GM10266 (cell line): Measurements from ENCODE around the gene NARS2.
"Not testable (repeated sequence)": the region's sequence is repeated elsewhere in the genome, so short reads cannot be mapped to it uniquely, and the experiment has no call there.

Experiments used
- DNase-seq: peaks from one replicate; pipeline ENCODE4 v3.0.0; 2012; ENCODE audit errors: extremely low spot score
- TF ChIP-seq, protein P1 (sequence below): IDR thresholded peaks from 2 replicates; pipeline ENCODE4 v1.5.1; 2012; ENCODE audit warnings: mild to moderate bottlenecking, low read depth; ENCODE audit not compliant: control insufficient read depth, insufficient read depth; ENCODE audit errors: missing control alignments

Gene NARS2

GRCh38 chr11:78562398-78562797 is 12.3 kb downstream of the NARS2 start:
- no peak for DNase-seq
- TF ChIP-seq, protein P1, sequence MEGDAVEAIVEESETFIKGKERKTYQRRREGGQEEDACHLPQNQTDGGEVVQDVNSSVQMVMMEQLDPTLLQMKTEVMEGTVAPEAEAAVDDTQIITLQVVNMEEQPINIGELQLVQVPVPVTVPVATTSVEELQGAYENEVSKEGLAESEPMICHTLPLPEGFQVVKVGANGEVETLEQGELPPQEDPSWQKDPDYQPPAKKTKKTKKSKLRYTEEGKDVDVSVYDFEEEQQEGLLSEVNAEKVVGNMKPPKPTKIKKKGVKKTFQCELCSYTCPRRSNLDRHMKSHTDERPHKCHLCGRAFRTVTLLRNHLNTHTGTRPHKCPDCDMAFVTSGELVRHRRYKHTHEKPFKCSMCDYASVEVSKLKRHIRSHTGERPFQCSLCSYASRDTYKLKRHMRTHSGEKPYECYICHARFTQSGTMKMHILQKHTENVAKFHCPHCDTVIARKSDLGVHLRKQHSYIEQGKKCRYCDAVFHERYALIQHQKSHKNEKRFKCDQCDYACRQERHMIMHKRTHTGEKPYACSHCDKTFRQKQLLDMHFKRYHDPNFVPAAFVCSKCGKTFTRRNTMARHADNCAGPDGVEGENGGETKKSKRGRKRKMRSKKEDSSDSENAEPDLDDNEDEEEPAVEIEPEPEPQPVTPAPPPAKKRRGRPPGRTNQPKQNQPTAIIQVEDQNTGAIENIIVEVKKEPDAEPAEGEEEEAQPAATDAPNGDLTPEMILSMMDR, result no peak

- no peak for DNase-seq
- TF ChIP-seq, protein P1, result no peak
These were observed 13.7 kb downstream of the NARS2 start for GRCh38 chr11:78560826-78561484.

GRCh38 chr11:78560153-78560552 is 14.5 kb downstream of the NARS2 start:
- peak; percentile 35 for DNase-seq
- TF ChIP-seq, protein P1, result no peak

DNA sequence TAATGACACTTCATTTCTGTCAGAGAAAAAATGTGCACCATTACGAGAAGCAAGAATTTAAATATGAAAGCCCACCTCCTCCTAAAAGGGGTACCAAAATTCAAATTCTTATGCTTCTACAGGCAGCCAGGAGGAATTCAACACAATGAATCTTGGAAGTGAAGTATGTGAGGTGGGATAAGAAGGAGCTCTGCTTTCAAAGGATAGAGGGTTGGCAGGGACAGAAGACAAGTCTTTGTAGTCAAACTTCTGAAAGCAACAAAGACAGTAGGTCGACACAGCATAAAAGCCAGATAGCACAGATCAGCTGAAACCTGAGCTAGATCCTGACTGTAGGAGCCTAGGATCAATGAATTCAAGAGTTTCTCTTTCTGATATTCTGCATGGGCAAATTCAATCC is 17.4 kb downstream of the NARS2 start:
- TF ChIP-seq, protein P1, result no peak

GRCh38 chr11:78555592-78555991 is 19.1 kb downstream of the NARS2 start:
- TF ChIP-seq, protein P1, result no peak
- DNase-seq, result no peak

More for the DNA sequence above, 17.4 kb downstream of the NARS2 start:
- DNase-seq, result no peak

GRCh38 chr11:78552881-78553280 is 21.8 kb downstream of the NARS2 start:
- TF ChIP-seq, protein P1, result no peak

DNA sequence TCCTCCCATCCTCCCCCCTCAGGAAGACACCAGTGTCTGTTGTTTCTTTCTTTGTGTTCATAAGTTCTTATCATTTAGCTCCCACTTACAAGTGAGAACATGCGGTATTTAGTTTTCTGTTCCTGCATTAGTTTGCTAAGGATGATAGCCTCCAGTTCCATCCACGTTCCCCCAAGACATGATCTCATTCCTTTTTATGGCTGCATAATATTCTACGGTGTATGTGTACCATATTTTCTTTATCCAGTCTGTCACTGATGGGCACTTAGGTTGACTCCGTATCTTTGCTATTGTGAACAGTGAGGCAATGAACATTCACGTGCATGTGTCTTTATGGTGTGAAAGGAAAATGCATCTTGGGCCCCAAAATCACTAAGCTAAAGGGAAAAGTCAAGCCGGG is 22.5 kb downstream of the NARS2 start:
- not testable (repeated sequence) for DNase-seq

More at GRCh38 chr11:78552881-78553280, 21.8 kb downstream of the NARS2 start:
- no peak for DNase-seq

- no peak for DNase-seq
- TF ChIP-seq, protein P1, result no peak
These were observed 23.6 kb downstream of the NARS2 start for GRCh38 chr11:78551066-78551465.
